Parathyroid adenoma (tissue), 2 donors: ENCODE results near the gene ITPRIP.

Experiments
- H2AFZ ChIP-seq: fragments of 300-600 bp; sonication (generic); one replicate; pipeline ENCODE4 v1.7.0; 2017; ENCODE audit warnings: antibody characterized with exemption, mild to moderate bottlenecking
- H3K27ac ChIP-seq: fragments of 300-600 bp; sonication (generic); one replicate; pipeline ENCODE4 v1.7.0; 2017
- H3K27me3 ChIP-seq: fragments of 300-600 bp; sonication (generic); one replicate; pipeline ENCODE4 v1.7.0; 2017; ENCODE audit warnings: low read length; ENCODE audit not compliant: control insufficient read depth, insufficient read depth
- H3K36me3 ChIP-seq: fragments of 300-600 bp; sonication (generic); one replicate; pipeline ENCODE4 v1.7.0; 2017; ENCODE audit warnings: low read length; ENCODE audit not compliant: control insufficient read depth, insufficient read depth
- H3K4me1 ChIP-seq: fragments of 300-600 bp; sonication (generic); one replicate; pipeline ENCODE4 v1.7.0; 2017; ENCODE audit warnings: control low read depth
- H3K4me2 ChIP-seq: fragments of 300-600 bp; sonication (generic); one replicate; pipeline ENCODE4 v1.7.0; 2017; ENCODE audit warnings: low read length
- H3K4me3 ChIP-seq: fragments of 300-600 bp; sonication (generic); one replicate; pipeline ENCODE4 v1.7.0; 2017; ENCODE audit warnings: low read depth, low read length
- H3K79me2 ChIP-seq: fragments of 300-600 bp; sonication (generic); one replicate; pipeline ENCODE4 v1.7.0; 2017; ENCODE audit warnings: control low read depth
- H3K9ac ChIP-seq: fragments of 300-600 bp; sonication (generic); one replicate; pipeline ENCODE4 v1.7.0; 2017; ENCODE audit warnings: mild to moderate bottlenecking
- H3K9me3 ChIP-seq: fragments of 300-600 bp; sonication (generic); one replicate; pipeline ENCODE4 v1.7.0; 2017; ENCODE audit warnings: low read length; ENCODE audit not compliant: control insufficient read depth
- CTCF ChIP-seq: fragments of 300-600 bp; sonication (generic); IDR thresholded peaks from one replicate; pipeline ENCODE4 v1.7.0; 2017; ENCODE audit warnings: antibody characterized with exemption, mild to moderate bottlenecking
- donor health status: primary hyperparathyroidism.

ITPRIP gene

DNA sequence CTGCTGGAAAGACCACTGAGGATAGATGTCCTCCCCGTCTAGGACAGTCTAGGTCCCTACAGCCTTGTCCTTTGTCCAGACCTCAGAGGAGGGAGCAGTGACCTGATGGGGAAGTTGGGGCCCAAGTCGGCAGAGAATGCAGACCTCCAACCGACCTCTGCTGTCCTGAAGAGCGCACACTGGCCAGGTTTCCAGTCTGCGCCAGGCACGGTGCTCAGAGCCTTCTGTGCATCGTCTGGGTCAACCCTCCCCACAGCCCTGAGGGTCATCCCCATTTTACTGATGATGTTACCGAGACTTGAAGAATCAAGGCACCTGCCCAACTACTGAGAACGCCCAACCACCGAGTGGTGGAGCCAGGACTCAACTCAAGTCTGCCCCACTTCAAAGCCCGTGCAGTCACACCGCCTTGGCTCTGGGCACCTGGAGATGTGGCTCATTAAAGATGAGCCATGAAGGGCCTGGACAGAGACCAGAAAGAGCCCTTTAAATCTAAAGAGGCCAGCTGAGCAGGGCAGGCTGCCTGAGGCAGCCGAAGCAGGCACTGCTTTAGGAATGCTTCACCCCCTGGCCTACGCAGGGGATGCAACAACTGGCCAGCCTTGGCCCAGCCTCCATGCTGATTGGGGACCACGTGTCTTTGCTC, 4.4 kb downstream of the ITPRIP start:
- Histone ChIP-seq H3K27me3 (no peaks in the 10 kb centered on the region), H3K9me3 (no peaks in the 10 kb centered on the region), H3K4me2 (peak overlapping the region; percentile 36), H2AFZ (no peak overlapping the region), H3K79me2 (peaks cover 35% of the 10 kb centered on the region), H3K4me3 (no peak overlapping the region), H3K9ac (no peak overlapping the region), H3K36me3 (no peaks in the 10 kb centered on the region), H3K27ac (peak overlapping the region; percentile 51), H3K4me1 (peaks cover 2% of the 10 kb centered on the region)
- TF ChIP-seq CTCF, result no peak

DNA sequence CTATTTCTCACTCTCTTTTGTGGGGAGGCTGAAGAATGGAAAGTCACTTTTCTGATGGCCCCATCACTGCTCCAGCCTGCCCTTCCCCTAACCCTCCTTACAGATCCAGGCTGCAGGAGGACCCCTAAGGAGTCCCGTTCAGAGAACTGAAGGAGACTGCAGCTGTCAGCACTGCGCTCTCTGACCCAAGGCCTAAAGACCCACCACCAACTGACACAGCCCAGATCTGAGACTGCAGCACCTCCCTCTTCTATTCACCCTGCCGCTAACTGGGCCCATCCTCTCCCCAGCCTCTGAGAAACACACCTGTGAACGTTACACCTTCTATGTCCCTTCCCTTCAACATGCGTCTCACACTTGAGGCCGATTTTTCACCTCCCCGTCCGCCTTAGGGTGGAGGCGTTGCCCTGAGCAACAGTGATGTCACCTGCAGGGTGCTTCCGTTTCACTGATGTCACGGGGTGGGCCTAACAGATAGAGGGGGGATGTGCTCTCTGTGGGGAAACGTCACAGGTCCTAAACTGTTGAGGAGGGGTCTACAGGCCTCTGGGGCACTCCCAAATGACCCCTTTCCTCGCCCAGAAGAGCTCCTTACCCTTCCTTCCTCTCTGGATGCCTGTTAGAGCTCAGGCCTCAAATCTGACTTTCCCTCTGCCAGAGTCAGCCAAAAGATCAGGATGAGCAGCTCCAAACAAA, 5.1 kb downstream of the ITPRIP start:
- Histone ChIP-seq H3K9me3 (no peaks in the 10 kb centered on the region), H3K36me3 (no peaks in the 10 kb centered on the region), H3K4me3 (no peak overlapping the region), H3K4me1 (peaks cover 2% of the 10 kb centered on the region), H3K27ac (peak overlapping the region; percentile 51), H3K27me3 (no peaks in the 10 kb centered on the region), H2AFZ (no peak overlapping the region), H3K79me2 (peaks cover 35% of the 10 kb centered on the region), H3K9ac (no peak overlapping the region), H3K4me2 (no peak overlapping the region)
- no peak for TF ChIP-seq CTCF

DNA sequence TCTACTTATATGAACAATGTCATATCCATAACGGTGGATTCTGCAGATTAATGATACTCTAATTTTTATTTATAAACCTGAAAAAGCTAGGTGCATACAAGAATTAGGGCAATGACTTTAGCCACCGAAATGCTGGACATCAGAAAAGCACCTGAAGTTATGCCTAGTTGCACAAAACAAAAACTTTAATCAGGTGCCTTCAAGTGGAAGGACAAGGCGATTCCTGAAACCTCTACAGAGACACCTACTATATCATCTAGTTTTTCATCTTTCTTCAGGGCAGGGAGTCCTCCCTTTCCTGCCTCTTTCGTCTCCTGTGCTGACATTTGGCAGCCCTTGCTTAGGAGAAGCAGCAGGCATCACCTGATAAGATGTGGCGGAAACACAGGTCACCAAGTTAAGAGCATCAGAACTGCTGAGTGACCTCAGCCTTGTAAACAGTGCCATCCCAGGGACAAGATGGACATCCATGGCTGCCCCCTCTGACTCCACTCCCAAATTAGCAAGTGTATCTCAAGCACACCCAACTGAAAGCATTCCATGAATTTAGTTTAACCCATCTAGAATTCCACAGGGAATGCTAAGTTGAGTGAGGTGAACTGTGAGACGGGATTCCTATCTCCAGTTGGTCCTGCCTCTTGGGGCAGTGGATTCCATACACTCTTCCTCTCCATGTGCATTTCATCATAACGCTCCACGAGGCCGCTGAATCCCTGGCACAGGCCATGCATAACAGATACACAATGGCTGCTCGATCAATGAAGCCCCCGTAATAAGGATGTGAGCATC, 5.8 kb downstream of the ITPRIP start:
- Histone ChIP-seq H3K4me2 (no peak overlapping the region), H3K4me1 (peaks cover 2% of the 10 kb centered on the region), H3K27ac (peak overlapping the region; percentile 51), H3K27me3 (no peaks in the 10 kb centered on the region), H2AFZ (no peak overlapping the region), H3K9ac (no peak overlapping the region), H3K9me3 (no peaks in the 10 kb centered on the region), H3K4me3 (no peak overlapping the region), H3K36me3 (no peaks in the 10 kb centered on the region), H3K79me2 (peaks cover 35% of the 10 kb centered on the region)
- TF ChIP-seq CTCF, result no peak

GRCh38 chr10:104331208-104331838, 6.9 kb downstream of the ITPRIP start:
- Histone ChIP-seq H3K4me3 (no peak overlapping the region), H3K9me3 (no peaks in the 10 kb centered on the region), H3K9ac (no peak overlapping the region), H2AFZ (no peak overlapping the region), H3K79me2 (peaks cover 30% of the 10 kb centered on the region), H3K4me1 (peaks cover 2% of the 10 kb centered on the region), H3K27me3 (no peaks in the 10 kb centered on the region), H3K4me2 (no peak overlapping the region), H3K27ac (peak overlapping the region; percentile 51), H3K36me3 (no peaks in the 10 kb centered on the region)
- TF ChIP-seq CTCF, result no peak
